T-helper 2 cell (primary cell): ENCODE measurements around the gene ZNF385D.

Experiments
- DNase-seq, 5 experiments: peaks; one replicate each; pipeline versions ENCODE4 v3.0.0 to v3.0.0-alpha.2; 2012 to 2022

Gene ZNF385D

DNA sequence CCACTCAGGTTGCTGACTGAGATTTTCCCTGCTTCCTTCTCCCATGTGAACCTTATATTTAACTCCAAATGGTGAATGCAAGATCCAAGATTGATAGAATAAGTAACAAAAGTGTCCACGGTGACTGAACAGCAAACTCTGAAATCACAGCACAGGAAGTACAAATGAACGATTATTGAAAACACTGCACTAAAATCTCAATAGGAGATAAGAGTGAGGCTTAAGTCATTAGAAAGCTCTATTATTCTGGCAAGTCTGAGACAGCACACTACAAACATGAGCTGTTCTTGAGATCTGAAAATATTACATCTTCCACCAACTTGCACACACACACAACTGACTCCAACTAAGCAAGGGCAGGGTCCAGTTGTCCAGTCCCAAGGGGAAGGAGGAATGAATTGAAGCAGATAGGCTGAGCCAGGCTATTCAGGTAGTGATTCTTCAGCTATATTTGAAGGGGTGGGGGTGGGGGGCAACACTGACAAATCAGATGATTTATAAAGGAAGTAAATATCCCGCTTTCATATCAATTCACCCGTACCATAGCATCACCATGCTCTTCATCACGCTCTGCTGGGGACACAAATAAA lies 2.9 kb downstream of the ZNF385D start:
- DNase-seq = no peak

DNA sequence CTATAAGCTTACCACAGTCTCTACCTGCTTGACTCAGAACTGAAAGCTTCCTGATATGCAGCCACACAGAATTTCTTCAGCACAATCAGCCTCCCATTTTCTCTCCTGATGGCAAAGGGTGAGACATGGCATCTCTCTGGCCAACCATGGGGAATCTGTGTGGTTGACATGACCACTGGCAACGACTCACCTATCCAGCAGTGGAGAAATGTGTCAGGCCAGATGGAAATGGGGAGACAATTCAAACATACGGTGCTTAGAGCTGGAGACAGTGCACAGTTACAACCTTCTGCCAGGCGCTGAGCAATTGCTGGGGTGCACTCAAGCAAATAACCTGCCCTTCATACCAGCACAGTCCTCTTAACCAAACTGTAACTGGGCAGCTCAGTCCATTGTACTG lies 3.6 kb downstream of the ZNF385D start:
- DNase-seq = no peak

GRCh38 chr3:21745966-21746365 lies 5.0 kb downstream of the ZNF385D start:
- no peak for DNase-seq

DNA sequence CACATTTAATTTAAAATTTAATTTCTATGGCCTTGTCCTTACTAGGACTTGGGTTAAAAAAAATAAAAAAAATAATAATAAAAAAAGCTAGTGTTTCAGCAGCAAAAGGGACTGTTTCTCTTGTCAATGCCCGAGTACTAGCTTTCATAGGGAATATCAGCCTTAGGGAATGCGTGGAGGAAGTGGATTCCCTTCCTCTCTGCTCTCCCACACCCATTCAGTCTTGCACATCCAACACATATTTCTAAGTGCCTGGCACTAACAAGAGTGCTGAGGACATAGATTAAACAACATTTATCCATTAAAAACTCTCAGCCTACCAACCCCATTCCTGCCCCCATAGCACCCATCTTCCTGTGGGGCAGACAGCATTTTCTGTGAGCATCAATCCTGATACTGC lies 6.2 kb downstream of the ZNF385D start:
- no peak for DNase-seq

- DNase-seq = no peak
Measured at GRCh38 chr3:21738935-21739702, 11.9 kb downstream of the ZNF385D start.

GRCh38 chr3:21738283-21738682 lies 12.7 kb downstream of the ZNF385D start:
- DNase-seq = no peak

DNA sequence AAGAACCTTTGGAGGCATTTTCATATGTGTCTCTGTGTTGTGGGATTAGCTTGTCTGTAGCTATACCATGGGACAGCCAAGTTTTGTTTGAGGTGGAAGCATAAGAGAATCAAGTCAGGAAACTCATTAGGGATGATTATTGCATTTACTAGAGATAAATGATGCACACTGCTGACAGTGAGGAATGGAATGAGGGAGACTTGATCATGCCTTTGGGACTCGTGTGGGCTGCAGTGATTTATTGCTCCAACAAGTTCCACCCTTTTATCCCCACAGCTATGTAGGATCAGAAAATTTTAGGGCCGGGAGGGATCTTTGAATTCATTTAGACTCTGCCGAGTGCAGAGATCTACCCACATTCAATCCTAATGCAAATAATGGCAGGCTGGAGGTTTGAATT lies 16.3 kb downstream of the ZNF385D start:
- no peak for DNase-seq

DNA sequence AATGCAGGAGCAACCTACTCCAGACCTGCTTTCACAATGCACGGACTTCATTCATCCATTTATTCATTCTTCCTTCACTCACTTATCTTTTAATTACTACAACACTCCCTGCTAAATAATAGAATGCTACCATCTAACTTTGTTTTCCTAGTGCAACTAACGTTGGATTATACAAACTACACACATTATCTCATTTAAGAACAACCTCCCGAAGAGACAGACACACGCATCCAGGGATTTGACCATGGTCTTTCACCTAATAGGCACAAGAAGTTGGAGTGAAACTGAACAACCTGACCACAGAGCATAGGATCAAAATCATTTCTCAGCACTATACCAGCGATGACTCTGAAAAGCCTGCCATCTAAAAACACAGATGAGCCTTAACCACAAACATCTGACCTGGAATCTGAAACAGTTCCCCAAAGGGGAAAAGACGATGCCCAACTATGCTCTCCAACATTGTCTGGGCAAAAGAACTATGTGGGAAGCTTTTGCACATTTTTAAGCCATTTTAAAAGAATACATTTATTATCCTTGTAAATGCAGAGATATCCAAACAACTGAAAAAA lies 21.0 kb downstream of the ZNF385D start:
- DNase-seq = no peak

GRCh38 chr3:21729331-21729730 lies 21.7 kb downstream of the ZNF385D start:
- DNase-seq = no peak

DNA sequence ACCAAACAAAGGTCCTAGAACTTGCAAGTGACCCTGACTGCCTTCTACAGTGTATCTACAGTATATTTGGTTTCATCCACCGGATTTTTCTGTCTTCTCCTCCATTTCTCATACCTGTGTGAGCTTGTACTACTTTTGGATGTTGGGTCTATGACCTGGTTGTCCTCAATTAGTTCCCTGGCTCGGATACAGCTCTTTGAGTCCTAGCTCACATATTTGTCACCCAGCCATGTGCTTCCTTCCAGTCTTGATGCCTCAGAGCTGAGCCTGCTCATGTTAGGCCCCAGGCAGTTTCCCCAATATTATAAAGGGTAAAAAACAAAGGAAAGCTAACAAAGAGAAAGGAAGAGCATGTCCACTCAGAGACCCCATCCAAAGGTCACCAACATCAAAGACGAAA lies 28.2 kb downstream of the ZNF385D start:
- DNase-seq = no peak

DNA sequence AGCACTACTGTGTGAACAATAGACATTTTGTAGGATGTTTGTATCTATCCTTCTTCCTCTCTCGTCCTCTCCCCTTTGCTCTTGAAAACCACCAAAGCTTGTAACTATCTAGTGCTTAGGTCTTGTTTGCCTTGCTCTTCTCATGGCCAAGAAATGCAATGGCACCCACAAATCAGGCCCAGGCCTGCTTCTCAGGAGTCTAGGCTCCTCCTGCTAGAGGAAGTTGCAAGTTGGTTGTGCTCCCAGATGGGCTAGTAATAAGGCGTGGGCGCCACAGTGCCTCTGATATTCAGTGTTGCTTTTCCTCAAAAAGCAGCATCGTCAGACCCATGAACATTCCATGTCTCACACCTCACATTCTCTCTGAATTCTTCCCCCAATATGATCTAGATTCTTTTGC lies 28.7 kb downstream of the ZNF385D start:
- DNase-seq = no peak

DNA sequence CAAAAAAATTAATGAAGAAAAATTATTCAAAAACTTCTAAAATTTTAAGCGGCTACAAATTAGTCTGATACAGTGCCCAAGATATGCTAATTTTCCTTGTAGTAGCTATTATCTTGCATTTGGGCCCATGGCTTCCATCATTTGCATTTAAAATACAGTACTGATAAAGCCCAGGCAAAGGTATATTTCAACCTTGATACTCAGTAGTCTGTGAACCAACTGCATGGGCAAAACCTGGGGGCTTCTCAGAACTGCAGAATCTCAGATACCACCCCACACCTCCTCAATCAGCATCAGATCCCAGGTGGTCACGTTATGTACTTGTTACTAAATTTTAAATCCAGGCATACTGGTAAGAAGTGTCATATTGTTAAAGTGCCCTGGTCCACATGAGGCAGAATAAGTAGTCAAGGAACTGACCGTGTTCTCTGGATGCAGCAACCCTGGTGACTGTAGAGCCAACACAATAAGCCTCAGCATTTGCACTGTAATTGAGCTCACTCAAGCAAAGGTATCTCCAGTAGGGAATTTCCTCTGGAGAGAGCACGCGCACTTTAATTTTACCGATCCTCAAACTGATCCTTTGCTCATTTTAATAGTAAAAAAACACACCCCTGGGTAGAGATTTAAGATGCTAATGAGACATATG lies 31.9 kb downstream of the ZNF385D start:
- no peak for DNase-seq

DNA sequence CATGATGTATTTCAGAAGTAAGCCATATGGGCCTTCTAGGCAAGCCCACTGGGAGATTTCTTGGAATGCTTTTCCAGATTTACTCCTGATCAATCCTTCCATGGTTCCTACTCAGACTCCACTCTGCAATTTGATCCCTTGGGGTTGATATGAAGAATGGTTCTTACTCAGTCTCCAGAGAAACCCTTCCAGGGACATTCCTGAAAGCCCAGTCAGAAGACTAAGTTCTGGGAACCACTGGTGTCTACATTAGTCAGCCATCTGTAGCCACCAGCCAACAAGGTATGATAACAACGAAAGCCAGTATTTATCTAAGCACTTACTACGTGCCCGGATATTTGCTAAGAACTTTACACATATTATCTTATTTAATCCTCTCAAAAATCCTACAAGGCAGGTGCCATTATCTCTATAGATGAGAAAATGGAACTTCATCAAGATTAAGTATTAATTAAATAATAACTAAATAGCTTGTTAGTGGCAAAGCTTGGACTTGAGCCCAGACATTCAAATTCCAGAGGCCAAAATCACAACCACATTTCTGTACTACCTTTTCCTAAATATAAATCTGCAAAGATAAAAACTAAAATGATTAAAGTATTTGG lies 32.7 kb downstream of the ZNF385D start:
- no peak for DNase-seq

DNA sequence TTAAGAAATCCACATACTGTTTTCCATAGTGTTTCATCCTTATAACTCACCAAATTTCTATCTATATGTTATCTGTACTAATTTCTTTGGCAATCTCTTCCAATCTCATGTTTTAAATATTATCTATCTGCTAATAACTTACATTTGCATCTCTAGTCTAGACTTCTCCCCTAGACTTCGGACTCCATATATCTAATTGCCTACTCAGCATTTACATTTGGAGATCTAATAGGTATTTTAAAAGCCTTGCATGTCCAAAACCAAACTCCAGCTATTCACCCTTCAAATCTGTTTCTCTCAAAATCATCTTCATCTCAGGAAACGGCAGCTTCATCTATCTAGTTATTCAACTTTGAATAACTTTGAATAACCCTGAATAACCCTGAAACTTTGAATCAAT lies 35.3 kb downstream of the ZNF385D start:
- DNase-seq = no peak

GRCh38 chr3:21705769-21706168 lies 45.2 kb downstream of the ZNF385D start:
- no peak for DNase-seq

DNA sequence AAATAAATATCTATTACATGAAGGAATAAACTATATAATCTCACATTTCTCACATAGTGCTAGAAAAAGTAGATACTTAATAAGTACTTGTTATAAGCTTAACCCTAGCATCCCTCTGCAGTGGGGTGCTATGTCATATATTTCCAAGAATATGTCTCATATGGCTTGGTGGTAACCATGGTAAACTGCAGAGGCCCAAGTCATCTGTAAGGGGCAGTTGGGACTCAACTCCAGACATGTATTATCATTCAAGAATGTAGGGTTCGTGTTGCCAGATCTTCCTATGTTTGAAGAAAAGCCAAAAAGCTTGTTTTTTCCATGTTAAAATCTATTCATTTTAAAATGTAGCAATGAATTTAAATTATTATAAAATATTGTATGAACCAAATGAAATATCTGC lies 46.2 kb downstream of the ZNF385D start:
- no peak for DNase-seq

DNA sequence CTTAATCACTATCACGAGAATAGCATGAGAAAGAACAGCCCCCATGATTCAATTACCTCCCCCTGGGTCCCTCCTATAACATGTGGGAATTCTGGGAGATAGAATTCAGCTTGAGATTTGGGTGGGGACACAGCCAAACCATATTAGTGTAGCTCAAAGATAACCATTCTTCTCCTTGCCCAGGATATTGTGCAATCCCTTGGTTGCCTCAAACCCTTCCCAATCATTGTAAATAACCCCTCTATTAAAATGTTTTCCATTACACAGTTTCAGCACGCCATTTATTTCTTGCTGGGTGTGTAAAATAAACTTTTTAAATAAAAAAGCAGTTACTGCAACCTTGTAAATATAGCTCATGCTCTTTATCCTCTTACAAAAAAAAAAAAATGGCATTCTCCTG lies 47.7 kb downstream of the ZNF385D start:
- DNase-seq = no peak

- DNase-seq = no peak
Measured at GRCh38 chr3:21697707-21698106, 53.3 kb downstream of the ZNF385D start.

DNA sequence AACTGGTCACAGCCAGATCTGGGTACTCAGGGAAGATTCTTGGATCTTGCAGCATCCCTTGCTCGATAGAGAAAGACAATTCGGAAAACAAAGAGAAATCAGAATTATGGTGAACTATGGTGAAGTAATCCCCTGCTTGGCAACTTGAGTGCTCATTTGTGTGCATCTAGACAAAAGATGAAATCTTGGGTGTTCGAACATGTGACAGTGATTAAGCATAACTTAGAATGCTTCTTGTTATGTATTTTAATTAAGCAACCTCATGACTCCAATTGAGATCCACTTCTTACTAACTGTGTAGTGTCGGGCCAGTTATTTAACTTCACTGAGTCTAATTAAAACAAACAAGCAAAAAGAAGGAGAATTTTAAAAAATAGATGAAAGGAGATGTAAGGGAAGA lies 56.5 kb downstream of the ZNF385D start:
- DNase-seq = no peak

DNA sequence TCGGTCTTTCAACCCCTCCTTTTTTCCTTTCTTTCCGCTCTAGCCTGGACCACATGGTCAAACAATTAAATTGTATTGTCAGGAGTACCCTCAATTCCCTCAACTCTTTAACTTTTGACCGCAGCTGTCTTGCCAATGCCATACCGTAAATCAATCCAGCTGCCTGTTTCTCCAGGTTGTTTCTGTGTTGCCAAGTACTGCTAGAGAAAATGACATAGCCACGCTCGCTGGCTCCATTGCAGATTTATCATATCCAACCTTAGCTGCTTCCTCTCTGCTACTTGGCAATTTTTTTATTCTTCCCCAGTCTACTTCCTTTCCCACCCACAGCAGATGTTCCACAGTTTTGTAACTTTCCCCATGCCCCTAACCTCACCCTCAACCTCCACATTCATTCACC lies 60.0 kb downstream of the ZNF385D start:
- no peak for DNase-seq

DNA sequence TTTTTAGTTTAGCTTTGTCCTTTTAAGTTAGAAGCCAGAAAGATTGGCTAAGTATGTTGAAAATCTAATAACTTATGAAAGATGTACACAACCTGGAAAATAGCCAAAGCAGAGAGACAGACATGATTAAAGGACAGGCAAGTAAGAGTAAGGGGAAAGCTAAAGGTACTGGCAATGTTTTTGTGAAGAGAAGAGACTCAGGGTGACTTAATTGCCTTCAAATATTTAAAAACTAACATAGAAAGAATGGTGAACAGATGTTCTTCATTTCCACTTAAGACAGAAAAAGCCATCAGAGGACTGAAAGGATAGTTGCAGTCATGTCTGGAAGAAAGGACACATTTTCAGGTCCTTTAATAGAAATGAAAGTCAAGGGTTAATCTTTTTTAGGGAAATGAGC lies 68.8 kb downstream of the ZNF385D start:
- no peak for DNase-seq

- DNase-seq = no peak
Measured at GRCh38 chr3:21673393-21673792, 77.6 kb downstream of the ZNF385D start.

- DNase-seq = no peak
Measured at GRCh38 chr3:21672303-21672702, 78.7 kb downstream of the ZNF385D start.

GRCh38 chr3:21670386-21670785 lies 80.6 kb downstream of the ZNF385D start:
- DNase-seq = no peak
